Urinary bladder (tissue), 4 donors: ENCODE data around the gene RNF152. TPM values are rescaled to one million over a fixed set of nuclear protein-coding genes. Genes with fewer than 3 reads are reported as not detected.

ENCODE experiments used
- DNase-seq: peaks from one replicate; pipeline ENCODE4 v3.0.0-alpha.2; 2015; ENCODE audit errors: extremely low spot score
- H3K27ac ChIP-seq: one replicate; pipeline ENCODE4 v1.5.1; 2013; ENCODE audit warnings: low read depth, mild to moderate bottlenecking, moderate library complexity
- H3K36me3 ChIP-seq: one replicate; pipeline ENCODE4 v1.6.1; 2013; ENCODE audit warnings: mild to moderate bottlenecking, moderate library complexity; ENCODE audit not compliant: insufficient read depth
- H3K4me1 ChIP-seq: one replicate; pipeline ENCODE4 v1.6.1; 2013; ENCODE audit warnings: mild to moderate bottlenecking, moderate library complexity; ENCODE audit not compliant: insufficient read depth
- H3K4me3 ChIP-seq: one replicate; pipeline ENCODE4 v1.5.1; 2013; ENCODE audit warnings: low read depth, low read length
- WGBS: extraction: QIAGEN DNeasy Blood & Tissue Kit; methylation state at CpG from one replicate; pipeline ENCODE4 v1.1.7; 2013; 5-methylcytosine and 5-hydroxymethylcytosine counted together
- polyA plus RNA-seq: library from polyadenylated mRNA; stranded (reverse); fragments of 200-250 nt; gene quantifications from one replicate; pipeline ENCODE4 v1.2.3, GENCODE V29; 2013
- total RNA-seq: library from RNA; depleted of rRNA; stranded (reverse); fragments of >200 nt; gene quantifications from one replicate; pipeline ENCODE4 v1.2.3, GENCODE V29; 2014
- donor health status: healthy with polysubstance abuse.
- donor health status: healthy.

Gene RNF152
- total and polyA plus RNA-seq, 2 donors, result 3.4 to 44.4 TPM

GRCh38 chr18:61833387-61833786 lies 59.4 kb downstream of the RNF152 start:
- Histone ChIP-seq H3K36me3 (no peaks in the 10 kb centered on the region), H3K4me3 (no peak overlapping the region), H3K27ac (no peak overlapping the region), H3K4me1 (no peaks in the 10 kb centered on the region)
- 37% methylated on average over 5 of the region's 5 CpGs for WGBS
- DNase-seq, result no peak

GRCh38 chr18:61832858-61833257 lies 59.9 kb downstream of the RNF152 start:
- Histone ChIP-seq H3K36me3 (no peaks in the 10 kb centered on the region), H3K4me3 (no peak overlapping the region), H3K4me1 (no peaks in the 10 kb centered on the region), H3K27ac (no peak overlapping the region)
- WGBS, result 83% methylated on average over 2 of the region's 2 CpGs
- DNase-seq, result no peak

GRCh38 chr18:61831071-61831470 lies 61.7 kb downstream of the RNF152 start:
- Histone ChIP-seq H3K36me3 (no peaks in the 10 kb centered on the region), H3K27ac (no peak overlapping the region), H3K4me1 (no peaks in the 10 kb centered on the region), H3K4me3 (no peak overlapping the region)
- DNase-seq, result no peak
- 38% methylated on average over 6 of the region's 6 CpGs for WGBS

GRCh38 chr18:61829108-61829507 lies 63.7 kb downstream of the RNF152 start:
- no peak for DNase-seq
- no peak overlapping the region for H3K4me3 ChIP-seq
- H3K27ac ChIP-seq, result no peak overlapping the region
- no peaks in the 10 kb centered on the region for H3K4me1 ChIP-seq
- WGBS, result 86% methylated on average over 7 of the region's 7 CpGs
- H3K36me3 ChIP-seq, result no peaks in the 10 kb centered on the region

- no peaks in the 10 kb centered on the region for H3K36me3 ChIP-seq
- no peak overlapping the region for H3K4me3 ChIP-seq
- H3K27ac ChIP-seq, result no peak overlapping the region
- no peak for DNase-seq
- 81% methylated on average over 3 of the region's 3 CpGs for WGBS
- H3K4me1 ChIP-seq, result no peaks in the 10 kb centered on the region
Measured at GRCh38 chr18:61827591-61827990, 65.2 kb downstream of the RNF152 start.

GRCh38 chr18:61825386-61825785 lies 67.4 kb downstream of the RNF152 start:
- Histone ChIP-seq H3K4me1 (no peaks in the 10 kb centered on the region), H3K27ac (no peak overlapping the region), H3K4me3 (no peak overlapping the region), H3K36me3 (no peaks in the 10 kb centered on the region)
- DNase-seq, result no peak

- DNase-seq, result no peak
- Histone ChIP-seq H3K36me3 (no peaks in the 10 kb centered on the region), H3K4me1 (no peaks in the 10 kb centered on the region), H3K4me3 (no peak overlapping the region), H3K27ac (no peak overlapping the region)
- 71% methylated on average over 3 of the region's 3 CpGs for WGBS
Measured at GRCh38 chr18:61824733-61825363, 68.0 kb downstream of the RNF152 start.

GRCh38 chr18:61823595-61823994 lies 69.2 kb downstream of the RNF152 start:
- Histone ChIP-seq H3K4me1 (no peaks in the 10 kb centered on the region), H3K27ac (no peak overlapping the region), H3K4me3 (no peak overlapping the region), H3K36me3 (no peaks in the 10 kb centered on the region)
- no peak for DNase-seq
- 94% methylated on average over 3 of the region's 3 CpGs for WGBS

GRCh38 chr18:61822879-61823278 lies 69.9 kb downstream of the RNF152 start:
- no peaks in the 10 kb centered on the region for H3K36me3 ChIP-seq
- H3K27ac ChIP-seq, result no peak overlapping the region
- 94% methylated on average over 4 of the region's 4 CpGs for WGBS
- H3K4me1 ChIP-seq, result no peaks in the 10 kb centered on the region
- no peak for DNase-seq
- no peak overlapping the region for H3K4me3 ChIP-seq

- Histone ChIP-seq H3K4me3 (no peak overlapping the region), H3K4me1 (no peaks in the 10 kb centered on the region), H3K27ac (no peak overlapping the region), H3K36me3 (no peaks in the 10 kb centered on the region)
- 88% methylated on average over 4 of the region's 4 CpGs for WGBS
- no peak for DNase-seq
Measured at GRCh38 chr18:61821748-61822147, 71.1 kb downstream of the RNF152 start.

- H3K36me3 ChIP-seq, result no peaks in the 10 kb centered on the region
- DNase-seq, result no peak
- H3K27ac ChIP-seq, result no peak overlapping the region
- H3K4me1 ChIP-seq, result no peaks in the 10 kb centered on the region
- no peak overlapping the region for H3K4me3 ChIP-seq
- WGBS, result 94% methylated on average over 1 of the region's 1 CpG
Measured at GRCh38 chr18:61820882-61821281, 71.9 kb downstream of the RNF152 start.

GRCh38 chr18:61817086-61817485 lies 75.7 kb downstream of the RNF152 start:
- Histone ChIP-seq H3K4me3 (no peak overlapping the region), H3K27ac (no peak overlapping the region), H3K4me1 (no peaks in the 10 kb centered on the region), H3K36me3 (no peaks in the 10 kb centered on the region)
- 91% methylated on average over 5 of the region's 5 CpGs for WGBS
- DNase-seq, result no peak

- Histone ChIP-seq H3K36me3 (no peaks in the 10 kb centered on the region), H3K4me3 (no peak overlapping the region), H3K4me1 (no peaks in the 10 kb centered on the region), H3K27ac (no peak overlapping the region)
- DNase-seq, result no peak
- 95% methylated on average over 29 of the region's 29 CpGs for WGBS
Measured at GRCh38 chr18:61815885-61816470, 76.8 kb downstream of the RNF152 start.

- WGBS, result 86% methylated on average over 3 of the region's 3 CpGs
- H3K4me3 ChIP-seq, result no peak overlapping the region
- H3K36me3 ChIP-seq, result no peaks in the 10 kb centered on the region
- H3K27ac ChIP-seq, result no peak overlapping the region
- H3K4me1 ChIP-seq, result no peaks in the 10 kb centered on the region
- no peak for DNase-seq
Measured at GRCh38 chr18:61808286-61808685, 84.5 kb downstream of the RNF152 start.

- DNase-seq, result no peak
- Histone ChIP-seq H3K27ac (no peak overlapping the region), H3K4me3 (no peak overlapping the region), H3K36me3 (no peaks in the 10 kb centered on the region), H3K4me1 (no peaks in the 10 kb centered on the region)
- 64% methylated on average over 2 of the region's 2 CpGs for WGBS
Measured at GRCh38 chr18:61803393-61803792, 89.4 kb downstream of the RNF152 start.
